H54 (cell line): ENCODE results near the gene CACNA1C.

ENCODE experiments used
- DNase-seq: peaks from one replicate; pipeline ENCODE4 v3.0.0; 2011; ENCODE audit warnings: low spot score, mixed read lengths; ENCODE audit not compliant: insufficient read length
- FAIRE-seq: peaks from 3 replicates; lab custom pipeline; 2011; peaks lifted over from hg19 to GRCh38; lab: Jason Lieb, UNC
- POLR2A ChIP-seq: IDR thresholded peaks from 2 replicates; pipeline ENCODE4 v1.6.1; 2011; ENCODE audit warnings: low read depth, mild to moderate bottlenecking, low read length

Gene CACNA1C

GRCh38 chr12:2465681-2466080 lies 412.9 kb downstream of the CACNA1C start:
- FAIRE-seq: no peak
- DNase-seq: no peak
- no peak for TF ChIP-seq POLR2A

- FAIRE-seq (no peak), DNase-seq (no peak)
- no peak for TF ChIP-seq POLR2A
Observed at GRCh38 chr12:2466211-2466610, 413.4 kb downstream of the CACNA1C start.

- no peak for TF ChIP-seq POLR2A
- DNase-seq (no peak), FAIRE-seq (no peak)
Observed at GRCh38 chr12:2467447-2468195, 414.8 kb downstream of the CACNA1C start.

GRCh38 chr12:2475984-2476383 lies 423.2 kb downstream of the CACNA1C start:
- no peak for FAIRE-seq
- no peak for DNase-seq
- TF ChIP-seq POLR2A: no peak

- no peak for FAIRE-seq
- no peak for DNase-seq
- TF ChIP-seq POLR2A: no peak
Observed at GRCh38 chr12:2477009-2477766, 424.4 kb downstream of the CACNA1C start.

GRCh38 chr12:2479851-2480535 lies 427.2 kb downstream of the CACNA1C start:
- FAIRE-seq (no peak), DNase-seq (no peak)
- TF ChIP-seq POLR2A: no peak

GRCh38 chr12:2481346-2481745 lies 428.6 kb downstream of the CACNA1C start:
- FAIRE-seq: no peak

GRCh38 chr12:2481951-2482350 lies 429.2 kb downstream of the CACNA1C start:
- DNase-seq (no peak), FAIRE-seq (no peak)
- TF ChIP-seq POLR2A: no peak

More at GRCh38 chr12:2481346-2481745, 428.6 kb downstream of the CACNA1C start:
- TF ChIP-seq POLR2A: no peak
- DNase-seq: no peak

- no peak for DNase-seq
- TF ChIP-seq POLR2A: no peak
- no peak for FAIRE-seq
Observed at GRCh38 chr12:2482938-2483660, 430.3 kb downstream of the CACNA1C start.

GRCh38 chr12:2483713-2484112 lies 430.9 kb downstream of the CACNA1C start:
- TF ChIP-seq POLR2A: no peak
- DNase-seq: no peak
- no peak for FAIRE-seq

- TF ChIP-seq POLR2A: no peak
- FAIRE-seq: no peak
- no peak for DNase-seq
Observed at GRCh38 chr12:2484141-2484776, 431.5 kb downstream of the CACNA1C start.

- no peak for FAIRE-seq
- no peak for DNase-seq
- TF ChIP-seq POLR2A: no peak
Observed at GRCh38 chr12:2485681-2486080, 432.9 kb downstream of the CACNA1C start.

- no peak for TF ChIP-seq POLR2A
- FAIRE-seq (no peak), DNase-seq (no peak)
Observed at GRCh38 chr12:2486796-2487195, 434.0 kb downstream of the CACNA1C start.
